Right lobe of liver (tissue), 4 donors: ENCODE measurements around the gene MAPT.

ENCODE experiments used
- POLR2A ChIP-seq: fragments of 450-650 bp; IDR thresholded peaks from one replicate; pipeline ENCODE4 v1.6.1; 2017; ENCODE audit warnings: antibody characterized with exemption, mild to moderate bottlenecking
- TF ChIP-seq, protein P1 (sequence below), 4 donors: fragments of 200-600 bp in 3 of 4; fragments of 450-650 bp in 1 of 4; IDR thresholded peaks; one replicate each; pipeline versions ENCODE4 v1.5.1 to v1.8.0; 2016 to 2022; ENCODE audit warnings: antibody characterized with exemption in 4 of 4, mild to moderate bottlenecking in 2 of 4
- donor health status: DM: no; HTN: no; CAD: no.
- donor health status: DM: no; HTN: no; CAD: no.
- donor health status: DM: no; HTN: yes; CAD: no.

DNA sequence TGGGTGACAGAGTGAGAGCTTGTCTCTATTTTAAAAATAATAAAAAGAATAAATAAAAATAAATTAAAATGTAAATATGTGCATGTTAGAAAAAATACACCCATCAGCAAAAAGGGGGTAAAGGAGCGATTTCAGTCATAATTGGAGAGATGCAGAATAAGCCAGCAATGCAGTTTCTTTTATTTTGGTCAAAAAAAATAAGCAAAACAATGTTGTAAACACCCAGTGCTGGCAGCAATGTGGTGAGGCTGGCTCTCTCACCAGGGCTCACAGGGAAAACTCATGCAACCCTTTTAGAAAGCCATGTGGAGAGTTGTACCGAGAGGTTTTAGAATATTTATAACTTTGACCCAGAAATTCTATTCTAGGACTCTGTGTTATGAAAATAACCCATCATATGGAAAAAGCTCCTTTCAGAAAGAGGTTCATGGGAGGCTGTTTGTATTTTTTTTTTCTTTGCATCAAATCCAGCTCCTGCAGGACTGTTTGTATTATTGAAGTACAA, 113.2 kb downstream of the MAPT start:
- no peak for TF ChIP-seq POLR2A
- TF ChIP-seq, protein P1, sequence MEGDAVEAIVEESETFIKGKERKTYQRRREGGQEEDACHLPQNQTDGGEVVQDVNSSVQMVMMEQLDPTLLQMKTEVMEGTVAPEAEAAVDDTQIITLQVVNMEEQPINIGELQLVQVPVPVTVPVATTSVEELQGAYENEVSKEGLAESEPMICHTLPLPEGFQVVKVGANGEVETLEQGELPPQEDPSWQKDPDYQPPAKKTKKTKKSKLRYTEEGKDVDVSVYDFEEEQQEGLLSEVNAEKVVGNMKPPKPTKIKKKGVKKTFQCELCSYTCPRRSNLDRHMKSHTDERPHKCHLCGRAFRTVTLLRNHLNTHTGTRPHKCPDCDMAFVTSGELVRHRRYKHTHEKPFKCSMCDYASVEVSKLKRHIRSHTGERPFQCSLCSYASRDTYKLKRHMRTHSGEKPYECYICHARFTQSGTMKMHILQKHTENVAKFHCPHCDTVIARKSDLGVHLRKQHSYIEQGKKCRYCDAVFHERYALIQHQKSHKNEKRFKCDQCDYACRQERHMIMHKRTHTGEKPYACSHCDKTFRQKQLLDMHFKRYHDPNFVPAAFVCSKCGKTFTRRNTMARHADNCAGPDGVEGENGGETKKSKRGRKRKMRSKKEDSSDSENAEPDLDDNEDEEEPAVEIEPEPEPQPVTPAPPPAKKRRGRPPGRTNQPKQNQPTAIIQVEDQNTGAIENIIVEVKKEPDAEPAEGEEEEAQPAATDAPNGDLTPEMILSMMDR (IDR thresholded peaks at IDR 0.05) = no peak
